Ishikawa (cell line): Measurements from ENCODE around the gene MUS81.

Experiments used
- CEBPB ChIP-seq: IDR thresholded peaks from 2 replicates; pipeline ENCODE4 v1.6.1; 2012
- CREB1 ChIP-seq: IDR thresholded peaks from 2 replicates; pipeline ENCODE4 v1.6.1; 2012; ENCODE audit warnings: low read depth
- EGR1 ChIP-seq: IDR thresholded peaks from 2 replicates; pipeline ENCODE4 v1.6.1; 2012
- EP300 ChIP-seq: IDR thresholded peaks from 2 replicates; pipeline ENCODE4 v1.6.1; 2012; ENCODE audit warnings: borderline replicate concordance
- FOXM1 ChIP-seq: IDR thresholded peaks from 2 replicates; pipeline ENCODE4 v1.6.1; 2012; ENCODE audit warnings: low read depth, borderline replicate concordance
- MAX ChIP-seq: IDR thresholded peaks from 2 replicates; pipeline ENCODE4 v1.6.1; 2012
- NFIC ChIP-seq: IDR thresholded peaks from 2 replicates; pipeline ENCODE4 v1.6.1; 2012
- RAD21 ChIP-seq: IDR thresholded peaks from 2 replicates; pipeline ENCODE4 v1.6.1; 2012; ENCODE audit warnings: low read depth
- REST ChIP-seq: IDR thresholded peaks from 2 replicates; pipeline ENCODE4 v1.6.1; 2012; ENCODE audit warnings: low read depth, mild to moderate bottlenecking
- TAF1 ChIP-seq: IDR thresholded peaks from 2 replicates; pipeline ENCODE4 v1.6.1; 2012; ENCODE audit warnings: low read depth, mild to moderate bottlenecking
- TCF12 ChIP-seq: IDR thresholded peaks from 2 replicates; pipeline ENCODE4 v1.6.1; 2012; ENCODE audit warnings: low read depth
- TEAD4 ChIP-seq: IDR thresholded peaks from 2 replicates; pipeline ENCODE4 v1.6.1; 2012
- USF1 ChIP-seq: IDR thresholded peaks from 2 replicates; pipeline ENCODE4 v1.6.1; 2012
- YY1 ChIP-seq: IDR thresholded peaks from 2 replicates; pipeline ENCODE4 v1.6.1; 2012; ENCODE audit warnings: low read depth
- ZBTB7A ChIP-seq: IDR thresholded peaks from 2 replicates; pipeline ENCODE4 v1.6.1; 2012; ENCODE audit warnings: low read depth

Gene MUS81

GRCh38 chr11:65883786-65884715 is 23.8 kb downstream of the MUS81 start:
- TF ChIP-seq YY1 = no peak
- no peak for TF ChIP-seq CEBPB
- TF ChIP-seq TEAD4 = no peak

GRCh38 chr11:65884716-65885092 is 24.5 kb downstream of the MUS81 start:
- peak; percentile 87 for TF ChIP-seq RAD21
- TF ChIP-seq FOXM1 = no peak

GRCh38 chr11:65885231-65885630 is 25.0 kb downstream of the MUS81 start:
- TF ChIP-seq EGR1 (no peak), FOXM1 (no peak), TCF12 (no peak), NFIC (no peak), CEBPB (no peak)

GRCh38 chr11:65885808-65886536 is 25.7 kb downstream of the MUS81 start:
- TF ChIP-seq TCF12 = no peak
- no peak for TF ChIP-seq MAX
- no peak for TF ChIP-seq TAF1
- TF ChIP-seq EGR1 = no peak
- no peak for TF ChIP-seq RAD21
- no peak for TF ChIP-seq YY1
- no peak for TF ChIP-seq EP300
- TF ChIP-seq FOXM1 = no peak
- no peak for TF ChIP-seq NFIC
- TF ChIP-seq USF1 = no peak
- no peak for TF ChIP-seq CEBPB
- TF ChIP-seq ZBTB7A = no peak
- TF ChIP-seq CREB1 = no peak
- TF ChIP-seq TEAD4 = no peak
- no peak for TF ChIP-seq REST

GRCh38 chr11:65886826-65887722 is 26.8 kb downstream of the MUS81 start:
- TF ChIP-seq CEBPB = no peak
- TF ChIP-seq EGR1 = no peak
- TF ChIP-seq FOXM1 = no peak
- TF ChIP-seq TEAD4 = no peak
- no peak for TF ChIP-seq MAX
- TF ChIP-seq TAF1 = no peak

- no peak for TF ChIP-seq ZBTB7A
- no peak for TF ChIP-seq TCF12
- no peak for TF ChIP-seq USF1
- TF ChIP-seq NFIC = no peak
- TF ChIP-seq MAX = no peak
- TF ChIP-seq EGR1 = no peak
- TF ChIP-seq RAD21 = no peak
- no peak for TF ChIP-seq TEAD4
- TF ChIP-seq FOXM1 = no peak
Measured at GRCh38 chr11:65887723-65888162, 27.5 kb downstream of the MUS81 start.
